GM06990 (cell line): ENCODE data around the gene TFAM.

Experiments
- DNase-seq: peaks from one replicate; pipeline ENCODE4 v3.0.0-alpha.2; 2011; ENCODE audit not compliant: insufficient read length; ENCODE audit errors: extremely low read depth
- H3K27me3 ChIP-seq: replicated peaks from 2 replicates; pipeline ENCODE4 v1.6.0; 2011; ENCODE audit warnings: low read length; ENCODE audit not compliant: control insufficient read depth, insufficient read depth
- H3K36me3 ChIP-seq: 2 replicates; pipeline ENCODE4 v1.5.1; 2011; ENCODE audit warnings: low read length; ENCODE audit not compliant: control insufficient read depth, insufficient read depth
- H3K4me3 ChIP-seq: replicated peaks from 2 replicates; pipeline ENCODE4 v1.5.1; 2011; ENCODE audit warnings: low read depth, mild to moderate bottlenecking, control low read depth, low read length
- TF ChIP-seq, protein P1 (sequence below): IDR thresholded peaks from 2 replicates; pipeline ENCODE4 v1.5.1; 2011; ENCODE audit warnings: low read length, control low read depth, mild to moderate bottlenecking, inconsistent platforms; ENCODE audit not compliant: insufficient read depth, poor library complexity, severe bottlenecking

Gene TFAM

DNA sequence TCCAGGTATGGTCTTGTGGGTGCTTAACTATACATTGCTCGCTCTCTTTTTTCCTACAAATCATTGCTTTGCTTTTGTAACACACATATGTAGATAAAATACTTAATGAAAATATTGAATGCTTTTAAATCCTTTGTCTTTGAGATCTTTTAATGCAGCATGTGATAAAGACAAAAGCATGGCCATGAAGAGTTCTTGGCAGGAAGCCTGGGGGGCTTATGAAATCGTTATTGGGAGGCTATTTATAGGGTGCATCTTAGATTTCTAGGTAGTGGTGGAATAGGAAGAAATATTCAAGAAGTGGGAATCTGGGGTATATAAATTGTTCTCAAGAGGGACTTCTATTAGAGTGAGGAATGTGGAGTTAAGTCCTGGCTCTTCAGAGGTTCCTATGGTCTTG lies 28.5 kb upstream of the TFAM start:
- no peaks in the 10 kb centered on the region for H3K27me3 ChIP-seq
- no peak for DNase-seq
- TF ChIP-seq, protein P1, sequence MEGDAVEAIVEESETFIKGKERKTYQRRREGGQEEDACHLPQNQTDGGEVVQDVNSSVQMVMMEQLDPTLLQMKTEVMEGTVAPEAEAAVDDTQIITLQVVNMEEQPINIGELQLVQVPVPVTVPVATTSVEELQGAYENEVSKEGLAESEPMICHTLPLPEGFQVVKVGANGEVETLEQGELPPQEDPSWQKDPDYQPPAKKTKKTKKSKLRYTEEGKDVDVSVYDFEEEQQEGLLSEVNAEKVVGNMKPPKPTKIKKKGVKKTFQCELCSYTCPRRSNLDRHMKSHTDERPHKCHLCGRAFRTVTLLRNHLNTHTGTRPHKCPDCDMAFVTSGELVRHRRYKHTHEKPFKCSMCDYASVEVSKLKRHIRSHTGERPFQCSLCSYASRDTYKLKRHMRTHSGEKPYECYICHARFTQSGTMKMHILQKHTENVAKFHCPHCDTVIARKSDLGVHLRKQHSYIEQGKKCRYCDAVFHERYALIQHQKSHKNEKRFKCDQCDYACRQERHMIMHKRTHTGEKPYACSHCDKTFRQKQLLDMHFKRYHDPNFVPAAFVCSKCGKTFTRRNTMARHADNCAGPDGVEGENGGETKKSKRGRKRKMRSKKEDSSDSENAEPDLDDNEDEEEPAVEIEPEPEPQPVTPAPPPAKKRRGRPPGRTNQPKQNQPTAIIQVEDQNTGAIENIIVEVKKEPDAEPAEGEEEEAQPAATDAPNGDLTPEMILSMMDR = no peak
- H3K36me3 ChIP-seq = no peaks in the 10 kb centered on the region
- no peak overlapping the region for H3K4me3 ChIP-seq

DNA sequence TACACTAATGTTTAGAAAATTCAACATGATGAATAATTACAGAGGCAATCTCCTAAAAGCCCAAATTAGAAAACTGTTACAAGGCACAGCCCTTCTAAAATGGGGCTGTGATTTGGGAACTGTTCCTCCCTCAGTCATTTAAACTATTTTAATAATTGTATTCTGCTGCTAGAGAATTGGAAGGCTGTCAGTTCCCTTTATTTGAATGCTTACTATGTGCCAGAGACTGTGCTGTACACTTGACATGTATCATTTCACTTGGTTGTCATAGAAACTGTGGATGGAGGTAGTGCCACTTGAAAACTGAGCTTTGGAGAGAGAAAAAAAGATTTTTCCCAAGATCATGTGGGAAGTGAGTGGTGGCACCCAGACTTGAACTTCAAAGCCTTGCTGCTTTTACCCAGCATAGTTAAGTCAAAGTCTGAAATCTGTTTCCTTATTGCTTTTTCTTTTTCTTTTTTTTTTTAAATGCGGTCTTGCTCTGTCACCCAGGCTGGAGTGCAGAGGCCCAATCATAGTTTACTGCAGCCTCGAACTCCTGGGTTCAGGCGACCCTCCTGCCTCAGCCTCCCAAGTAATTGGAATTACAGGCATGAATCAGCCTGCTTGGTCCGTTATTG lies 26.8 kb upstream of the TFAM start:
- no peaks in the 10 kb centered on the region for H3K27me3 ChIP-seq
- TF ChIP-seq, protein P1 = no peak
- no peaks in the 10 kb centered on the region for H3K36me3 ChIP-seq
- no peak overlapping the region for H3K4me3 ChIP-seq
- DNase-seq = no peak

DNA sequence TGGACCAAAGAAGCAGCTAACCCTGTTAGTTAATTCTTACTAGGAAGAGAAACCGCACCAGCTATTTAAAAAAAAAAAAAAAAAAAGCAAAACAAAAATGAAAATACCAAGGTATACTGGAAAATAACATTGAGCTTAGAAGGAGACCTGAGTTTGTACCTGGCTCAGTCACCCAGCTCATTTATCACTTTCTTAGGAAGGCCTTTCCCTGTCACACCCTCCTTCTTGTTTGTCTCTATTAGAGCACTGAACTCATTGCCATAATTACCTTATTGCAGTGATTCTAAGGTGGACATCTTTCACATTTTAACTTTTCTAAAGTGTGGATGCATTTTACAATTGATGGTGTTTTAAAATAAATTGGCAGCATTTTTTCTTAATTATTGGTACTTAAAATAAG lies 26.3 kb upstream of the TFAM start:
- Histone ChIP-seq H3K27me3 (no peaks in the 10 kb centered on the region), H3K4me3 (no peak overlapping the region), H3K36me3 (no peaks in the 10 kb centered on the region)
- TF ChIP-seq, protein P1 = no peak
- no peak for DNase-seq

DNA sequence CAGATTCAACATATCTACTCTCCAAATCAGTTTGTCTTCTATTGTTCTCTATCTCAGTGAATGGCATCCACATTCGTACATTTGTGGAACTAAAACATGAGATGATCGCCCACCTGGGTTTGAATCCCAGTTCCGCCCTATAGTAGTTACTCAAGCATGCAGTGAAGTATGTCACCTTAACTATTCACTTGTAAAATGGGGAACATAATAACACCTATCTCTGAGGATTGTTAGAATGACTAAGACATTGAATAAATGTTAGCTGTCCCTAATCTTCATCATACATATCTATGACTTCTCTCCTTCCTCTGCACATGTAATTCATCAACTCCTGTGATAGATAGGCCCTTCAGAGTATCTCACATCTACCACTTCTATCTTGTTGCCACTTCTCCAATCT lies 25.7 kb upstream of the TFAM start:
- H3K36me3 ChIP-seq = no peaks in the 10 kb centered on the region
- H3K4me3 ChIP-seq = no peak overlapping the region
- TF ChIP-seq, protein P1 = no peak
- no peaks in the 10 kb centered on the region for H3K27me3 ChIP-seq
- DNase-seq = no peak

DNA sequence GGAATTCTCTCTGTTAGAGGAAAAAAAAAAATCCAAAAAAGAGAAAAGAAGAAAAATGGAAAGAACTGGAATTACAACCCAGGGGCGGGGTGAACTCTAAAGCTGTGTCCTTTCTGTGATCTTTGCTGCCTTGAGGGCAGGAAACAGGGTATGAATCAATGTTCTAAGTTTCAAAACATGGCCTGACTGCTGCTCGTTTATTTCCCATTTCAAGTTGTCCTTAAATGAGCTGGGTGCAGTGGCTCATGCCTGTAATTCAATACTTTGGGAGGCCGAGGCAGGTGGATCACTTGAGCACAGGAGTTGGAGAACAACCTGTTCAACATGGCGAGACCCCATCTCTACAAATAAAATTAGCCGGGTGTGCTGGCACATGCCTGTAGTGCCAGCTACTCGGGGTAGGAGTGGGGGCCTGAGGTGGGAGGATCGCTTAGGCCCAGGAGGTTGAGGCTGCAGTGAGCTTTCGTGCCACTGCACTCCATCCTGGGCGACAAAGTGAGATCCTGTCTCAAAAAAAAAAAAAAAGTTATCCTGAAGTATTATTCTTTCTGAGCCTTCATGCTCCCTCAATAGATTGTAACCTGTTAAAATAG lies 24.7 kb upstream of the TFAM start:
- H3K4me3 ChIP-seq = no peak overlapping the region
- TF ChIP-seq, protein P1 = no peak
- H3K36me3 ChIP-seq = no peaks in the 10 kb centered on the region
- no peak for DNase-seq
- no peaks in the 10 kb centered on the region for H3K27me3 ChIP-seq

DNA sequence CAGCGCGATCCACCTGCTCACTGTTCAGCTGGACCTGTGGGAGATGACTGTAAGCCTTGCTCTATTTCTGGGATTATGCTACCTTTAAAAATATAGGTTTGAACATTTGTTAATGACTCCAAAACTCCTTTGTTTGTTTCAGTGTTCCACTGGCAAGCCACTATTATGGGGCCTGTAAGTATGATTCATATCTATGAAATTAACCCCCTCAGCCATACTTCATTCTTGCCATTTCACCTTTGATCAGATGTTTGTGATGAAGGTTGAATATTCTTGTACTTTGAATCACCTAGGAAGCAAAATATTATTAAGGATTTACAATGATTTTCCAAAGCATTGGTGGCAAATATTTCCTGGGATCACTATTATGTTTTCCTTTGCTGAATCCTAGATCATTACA lies 23.9 kb upstream of the TFAM start:
- no peak overlapping the region for H3K4me3 ChIP-seq
- TF ChIP-seq, protein P1 = no peak
- H3K36me3 ChIP-seq = no peaks in the 10 kb centered on the region
- DNase-seq = no peak
- H3K27me3 ChIP-seq = no peaks in the 10 kb centered on the region
